ENCODE measurements around the gene ADGRB3. TPM values are rescaled to one million over a fixed set of nuclear protein-coding genes. Genes with fewer than 3 reads are reported as not detected.

ADGRB3 gene
- total and polyA plus RNA-seq, 2 donors (not counting 3 experiments of a cell fraction or from before 2014, with no cell fraction given) = not detected

- no peaks in the 10 kb centered on the region for H3K9me3 ChIP-seq (replicated peaks; ENCODE audit: control insufficient read depth, insufficient read depth, low read length)
- no peak overlapping the region for H3K4me2 ChIP-seq (ENCODE audit: insufficient read depth, low read length)
- no peak for TF ChIP-seq POLR2A (IDR thresholded peaks at IDR 0.05; ENCODE audit: low read depth, low read length)
- TF ChIP-seq GATA2 (IDR thresholded peaks at IDR 0.05; ENCODE audit: insufficient read depth, insufficient read length, low read depth, low read length) = no peak
- TF ChIP-seq MAX (IDR thresholded peaks at IDR 0.05; ENCODE audit: insufficient read depth, insufficient read length) = no peak
- TF ChIP-seq FOS (IDR thresholded peaks at IDR 0.05; ENCODE audit: borderline replicate concordance, insufficient read depth, low read length) = no peak
- TF ChIP-seq MYC (IDR thresholded peaks at IDR 0.05; ENCODE audit: low read depth, low read length) = no peak
- TF ChIP-seq JUN (IDR thresholded peaks at IDR 0.05; ENCODE audit: borderline replicate concordance, insufficient read depth, insufficient read length, low read depth) = no peak
- no peak for TF ChIP-seq EZH2 (IDR thresholded peaks at IDR 0.05; ENCODE audit: borderline replicate concordance, low read depth, low read length, severe bottlenecking)
- no peak for TF ChIP-seq POLR2AphosphoS5 (IDR thresholded peaks at IDR 0.05; ENCODE audit: insufficient read depth, low read depth, low read length)
- no peak for TF ChIP-seq CTCF (IDR thresholded peaks at IDR 0.05; ENCODE audit: extremely low read depth in 1 of 2, insufficient read depth in 1 of 2, low read depth in 1 of 2, low read length in 2 of 2)
- H3K36me3 ChIP-seq (ENCODE audit: control insufficient read depth in 2 of 2, extremely low read depth in 1 of 2, insufficient read depth in 2 of 2, low read length in 2 of 2) = no peaks in the 10 kb centered on the region
- DNase-seq (ENCODE audit: low read depth, low spot score) = no peak
- ChIA-PET POLR2A (no interaction called here), CTCF (no interaction called here)
- no peak overlapping the region for H3K4me3 ChIP-seq (replicated peaks in 1 of 3; ENCODE audit: insufficient read depth in 1 of 3, low read depth in 1 of 3, low read length in 3 of 3)
- dilution Hi-C loops (cut with MboI; ENCODE audit: extremely low pct_ligation_motif_present, low sequenced_read_pairs) (no loop called here), intact Hi-C loops (cut with micrococcal nuclease) (no loop called here)
- no peaks in the 10 kb centered on the region for H3K79me2 ChIP-seq (ENCODE audit: control insufficient read depth, insufficient read depth, low read length)
- H4K20me1 ChIP-seq (replicated peaks; ENCODE audit: control insufficient read depth, extremely low read depth, insufficient read depth, low read length) = no peaks in the 10 kb centered on the region
- no peak overlapping the region for H3K27ac ChIP-seq (ENCODE audit: insufficient read depth, low read depth, low read length)
- no peaks in the 10 kb centered on the region for H3K9me1 ChIP-seq (replicated peaks; ENCODE audit: control insufficient read depth, extremely low read depth, insufficient read depth, low read length)
- H3K4me1 ChIP-seq (ENCODE audit: control insufficient read depth, extremely low read depth, insufficient read depth, low read length) = no peaks in the 10 kb centered on the region
- no peak overlapping the region for H3K9ac ChIP-seq (replicated peaks; ENCODE audit: extremely low read depth, insufficient read depth, low read length)
- BruUV-seq (replicated peaks) = no TSS peak
- H2AFZ ChIP-seq (ENCODE audit: low read depth, low read length) = no peak overlapping the region
- FAIRE-seq = no peak
- H3K27me3 ChIP-seq (ENCODE audit: control insufficient read depth in 2 of 2, insufficient read depth in 2 of 2, low read length in 2 of 2) = no peaks in the 10 kb centered on the region
Observed at GRCh38 chr6:68650142-68650541, 15.1 kb downstream of the ADGRB3 start.
